Measurements from ENCODE around the gene SPATS2L.

Gene SPATS2L

DNA sequence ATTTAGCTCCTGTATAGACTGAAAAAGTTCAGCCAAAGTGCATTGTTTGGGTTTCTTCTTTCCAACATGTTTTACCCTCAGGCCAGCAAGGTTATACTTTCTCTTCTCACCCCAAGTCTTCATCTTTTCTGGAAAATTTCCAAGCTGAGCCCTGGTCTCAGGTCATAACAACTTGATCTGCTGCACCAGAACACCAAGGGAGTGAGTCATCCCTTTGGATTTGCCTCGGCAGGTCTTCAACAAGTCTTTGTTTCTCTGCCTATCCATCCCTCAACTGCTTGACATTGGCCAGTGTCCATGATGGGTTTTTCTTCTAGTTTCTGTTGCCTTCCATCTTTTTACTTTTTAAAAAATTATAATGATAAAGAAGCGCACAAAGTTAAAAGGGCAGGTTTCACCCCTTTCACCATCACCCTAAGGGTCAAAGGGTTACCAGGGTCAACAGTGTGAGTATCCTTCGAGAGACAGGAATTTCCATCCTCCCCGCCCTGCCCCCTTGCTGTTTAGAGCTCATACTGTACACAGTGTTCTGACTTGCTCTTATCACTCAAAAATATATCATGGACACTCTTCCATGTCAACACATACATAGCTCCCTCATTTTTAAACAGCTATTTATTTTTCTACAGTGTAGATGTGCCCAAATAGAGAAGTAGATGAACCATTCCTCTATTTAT lies 5.7 kb upstream of the SPATS2L start:
- DNase-seq (ENCODE audit: low read depth) = no peak
- no peak for TF ChIP-seq CTCF (IDR thresholded peaks at IDR 0.05; ENCODE audit: control insufficient read depth, insufficient read depth, low read depth, low read length, missing control alignments)
- H3K4me3 ChIP-seq (ENCODE audit: control insufficient read depth, low read depth, low read length) = no peak overlapping the region

- no peak for TF ChIP-seq CTCF (IDR thresholded peaks at IDR 0.05; ENCODE audit: control insufficient read depth, insufficient read depth, low read depth, low read length, missing control alignments)
- DNase-seq (ENCODE audit: low read depth) = no peak
- no peak overlapping the region for H3K4me3 ChIP-seq (ENCODE audit: control insufficient read depth, low read depth, low read length)
Measured at GRCh38 chr2:200301953-200302858, 4.3 kb upstream of the SPATS2L start.

DNA sequence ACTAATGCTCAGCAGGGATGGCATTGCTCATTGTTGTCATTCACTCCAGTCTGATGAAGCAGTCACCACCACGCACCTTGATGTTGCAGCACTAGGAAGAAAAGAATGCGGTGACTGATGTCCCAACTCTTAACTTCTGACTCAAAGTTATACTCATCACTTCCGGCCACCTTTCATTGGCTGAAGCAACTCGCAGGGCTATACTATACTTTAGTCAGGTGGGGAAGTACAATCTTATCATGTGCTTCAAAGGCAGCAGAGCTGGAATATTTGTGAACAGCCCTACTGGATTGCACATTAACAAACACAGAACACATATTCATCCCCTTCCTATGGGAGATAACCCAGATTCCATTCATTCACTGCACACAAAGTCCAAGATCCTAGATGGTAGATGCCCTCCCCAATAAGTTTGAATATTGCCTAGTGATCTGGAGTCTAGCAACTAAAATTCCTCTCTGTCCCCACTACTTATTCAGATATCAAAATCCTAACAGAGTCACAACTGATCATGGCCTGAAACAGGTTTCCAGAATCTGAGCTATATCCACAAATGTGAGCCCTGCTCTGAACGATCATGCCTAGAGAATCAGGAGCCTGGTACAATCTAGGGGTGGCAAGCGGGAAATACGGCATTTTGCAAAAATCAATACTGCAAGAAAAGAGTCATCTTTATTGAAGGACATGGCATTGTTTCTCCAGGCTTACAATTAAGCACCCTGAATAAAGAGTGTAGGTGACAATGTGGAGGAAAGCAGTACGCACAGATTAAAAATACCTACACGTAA lies 3.4 kb upstream of the SPATS2L start:
- no peak for TF ChIP-seq CTCF (IDR thresholded peaks at IDR 0.05; ENCODE audit: control insufficient read depth, insufficient read depth, low read depth, low read length, missing control alignments)
- H3K4me3 ChIP-seq (ENCODE audit: control insufficient read depth, low read depth, low read length) = no peak overlapping the region
- DNase-seq (ENCODE audit: low read depth) = no peak

- peak overlapping the region; percentile 75 for H3K4me3 ChIP-seq (ENCODE audit: control insufficient read depth, low read depth, low read length)
- TF ChIP-seq CTCF (IDR thresholded peaks at IDR 0.05; ENCODE audit: control insufficient read depth, insufficient read depth, low read depth, low read length, missing control alignments) = no peak
- no peak for DNase-seq (ENCODE audit: low read depth)
Measured at GRCh38 chr2:200305797-200306195, 697 bp upstream of the SPATS2L start.

GRCh38 chr2:200306931-200307723 lies 634 bp downstream of the SPATS2L start:
- peak overlapping the region; percentile 75 for H3K4me3 ChIP-seq (ENCODE audit: control insufficient read depth, low read depth, low read length)
- no peak for TF ChIP-seq CTCF (IDR thresholded peaks at IDR 0.05; ENCODE audit: control insufficient read depth, insufficient read depth, low read depth, low read length, missing control alignments)
- DNase-seq (ENCODE audit: low read depth) = no peak
